CD4-positive, alpha-beta memory T cell (primary cell): ENCODE measurements around the gene CPNE2. TPM values are rescaled to one million over a fixed set of nuclear protein-coding genes. Genes with fewer than 3 reads are reported as not detected.

Source experiments
- CTCF ChIA-PET: fragments of 350-600 bp; sonication (Branson Sonifier 250); formaldehyde crosslinking; loops from one replicate; lab custom pipeline; 2021; ENCODE audit warnings: inconsistent platforms; ENCODE audit not compliant: partially characterized antibody; lab: Charles Lee
- POLR2A ChIA-PET: fragments of 350-600 bp; sonication (Branson Sonifier 250); formaldehyde crosslinking; loops from one replicate; lab custom pipeline; 2021; ENCODE audit not compliant: partially characterized antibody; lab: Charles Lee
- DNase-seq, 5 donors: peaks; one replicate each; pipeline versions ENCODE4 v3.0.0 to v3.0.0-alpha.2; 2020 to 2022; ENCODE audit warnings: mixed read lengths in 1 of 5
- H3K27ac ChIP-seq: one replicate; pipeline ENCODE4 v1.7.0; 2013; ENCODE audit warnings: low read depth, low read length
- H3K27me3 ChIP-seq: 2 replicates; pipeline ENCODE4 v1.7.0; 2013; ENCODE audit warnings: mild to moderate bottlenecking, low read length, moderate library complexity; ENCODE audit not compliant: insufficient read depth
- H3K36me3 ChIP-seq: 2 replicates; pipeline ENCODE4 v1.7.0; 2013; ENCODE audit warnings: mild to moderate bottlenecking, low read length, moderate library complexity; ENCODE audit not compliant: insufficient read depth
- H3K4me1 ChIP-seq: 2 replicates; pipeline ENCODE4 v1.7.0; 2013; ENCODE audit warnings: mild to moderate bottlenecking, low read length, moderate library complexity; ENCODE audit not compliant: insufficient read depth
- H3K4me3 ChIP-seq, 2 donors: one replicate each; pipeline ENCODE4 v1.7.0; 2013; ENCODE audit warnings: low read length in 2 of 2, mild to moderate bottlenecking in 1 of 2
- H3K9me3 ChIP-seq, 2 donors: one replicate each; pipeline ENCODE4 v1.7.0; 2013; ENCODE audit warnings: low read length in 2 of 2, control low read depth in 1 of 2; ENCODE audit not compliant: control insufficient read depth in 1 of 2
- H3K27ac Mint-ChIP-seq, 7 donors: one replicate each; pipeline ENCODE4 v1.8.0; 2020 to 2021; ENCODE audit warnings: mixed read lengths in 7 of 7, mild to moderate bottlenecking in 6 of 7, inconsistent platforms in 3 of 7, moderate library complexity in 3 of 7
- H3K27me3 Mint-ChIP-seq, 2 donors: one replicate each; pipeline ENCODE4 v1.8.0; 2020 to 2021; ENCODE audit warnings: mixed read lengths in 2 of 2
- H3K36me3 Mint-ChIP-seq, 2 donors: one replicate each; pipeline ENCODE4 v1.8.0; 2020 to 2021; ENCODE audit warnings: mixed read lengths in 2 of 2, inconsistent platforms in 1 of 2, mild to moderate bottlenecking in 1 of 2
- H3K4me1 Mint-ChIP-seq, 4 donors: one replicate each; pipeline ENCODE4 v1.8.0; 2020 to 2021; ENCODE audit warnings: mixed read lengths in 4 of 4, mild to moderate bottlenecking in 1 of 4
- H3K4me3 Mint-ChIP-seq, 8 donors: one replicate each; pipeline ENCODE4 v1.8.0; 2020 to 2021; ENCODE audit warnings: mixed read lengths in 8 of 8, mild to moderate bottlenecking in 7 of 8, moderate library complexity in 6 of 8, inconsistent platforms in 3 of 8
- H3K9me3 Mint-ChIP-seq, 8 donors: one replicate each; pipeline ENCODE4 v1.8.0; 2020 to 2021; ENCODE audit warnings: mixed read lengths in 8 of 8, mild to moderate bottlenecking in 5 of 8, inconsistent platforms in 3 of 8, moderate library complexity in 1 of 8
- intact Hi-C: fragments of 100-400 bp; cut with micrococcal nuclease; formaldehyde crosslinking; loops from one replicate; pipeline ENCODE4 v1.15.1; 2023
- polyA plus RNA-seq, 2 donors: library from polyadenylated mRNA; unstranded; fragments of 300-500 nt; fragmentation: Illumina TruSeq; gene quantifications; one replicate each; pipeline ENCODE4 v1.2.3, GENCODE V29; 2021
- total RNA-seq, 2 experiments: library from RNA; stranded (reverse); gene quantifications; one replicate each; pipeline ENCODE4 v1.2.3, GENCODE V29; 2021

Gene CPNE2
- total and polyA plus RNA-seq, 4 experiments from 2014 or later, result 3.8 to 6.8 (median 5.4) TPM

- no peaks in the 10 kb centered on the region for H3K27me3 Mint-ChIP-seq
- intact Hi-C loops, result no loop called here
- DNase-seq, result no peak
- H3K9me3 Mint-ChIP-seq, result no peaks in the 10 kb centered on the region
- H3K9me3 ChIP-seq, result no peaks in the 10 kb centered on the region
- H3K4me1 Mint-ChIP-seq, result peaks cover 38 to 87% (median 68%) of the 10 kb centered on the region in 4 donors
- peaks cover 82% of the 10 kb centered on the region for H3K4me1 ChIP-seq
- no peak overlapping the region for H3K27ac ChIP-seq
- H3K27me3 ChIP-seq, result no peaks in the 10 kb centered on the region
- peak overlapping the region in 5 of 7 donors; percentile 73 to 93 (median 81) for H3K27ac Mint-ChIP-seq
- H3K4me3 Mint-ChIP-seq, result peak overlapping the region in 4 of 8 donors; percentile 17 to 50 (median 42)
- no peaks in the 10 kb centered on the region for H3K36me3 Mint-ChIP-seq
- H3K36me3 ChIP-seq, result no peaks in the 10 kb centered on the region
- ChIA-PET POLR2A (no interaction called here), CTCF (interaction anchor here (1.2 kb wide), 1 partner anchor 48 kb away, joined by 5 read pairs; no protein-coding TSS in a partner anchor)
- H3K4me3 ChIP-seq, result no peak overlapping the region
Measured at GRCh38 chr16:57132470-57132869, 40.1 kb downstream of the CPNE2 start.

DNA sequence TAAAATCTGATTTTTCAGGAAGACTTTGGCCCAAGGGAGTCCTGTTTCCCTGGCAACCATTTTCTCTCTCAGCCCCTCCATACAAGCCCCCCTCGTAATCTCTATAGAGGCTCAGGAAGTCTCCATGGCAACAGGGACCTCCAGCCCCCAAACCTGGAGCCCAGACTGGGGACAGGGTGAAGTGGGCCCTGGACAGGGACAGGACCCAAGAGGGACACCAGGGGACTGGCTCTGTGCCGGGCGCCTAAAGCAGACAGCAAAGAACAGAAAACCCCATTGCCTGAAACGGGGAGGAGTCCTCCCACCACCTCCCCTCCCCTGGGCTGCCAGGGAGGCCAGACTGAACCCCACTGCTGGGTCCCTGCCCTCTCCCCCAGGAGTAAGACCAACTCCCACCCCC is 40.6 kb downstream of the CPNE2 start:
- Histone ChIP-seq H3K27ac (peak overlapping the region; percentile 61), H3K36me3 (no peaks in the 10 kb centered on the region), H3K4me1 (peaks cover 79% of the 10 kb centered on the region), H3K27me3 (no peaks in the 10 kb centered on the region), H3K9me3 (no peaks in the 10 kb centered on the region), H3K4me3 (no peak overlapping the region)
- H3K36me3 Mint-ChIP-seq, result no peaks in the 10 kb centered on the region
- no peaks in the 10 kb centered on the region for H3K9me3 Mint-ChIP-seq
- ChIA-PET CTCF (interaction anchor here (1.2 kb wide), 1 partner anchor 49 kb away, joined by 5 read pairs; no protein-coding TSS in a partner anchor), POLR2A (no interaction called here)
- H3K27ac Mint-ChIP-seq, result peak overlapping the region; percentile 57 to 94 (median 92)
- peaks cover 33 to 85% (median 65%) of the 10 kb centered on the region in 4 donors for H3K4me1 Mint-ChIP-seq
- intact Hi-C loops, result no loop called here
- DNase-seq, result no peak
- H3K27me3 Mint-ChIP-seq, result no peaks in the 10 kb centered on the region
- peak overlapping the region in 3 of 8 donors; percentile 31 to 90 (median 73) for H3K4me3 Mint-ChIP-seq

GRCh38 chr16:57133886-57134285 is 41.5 kb downstream of the CPNE2 start:
- H3K36me3 Mint-ChIP-seq, result no peaks in the 10 kb centered on the region
- H3K27ac ChIP-seq, result peak overlapping the region; percentile 61
- ChIA-PET POLR2A (interaction anchor here (1.0 to 1.8 kb wide), 5 partner anchors 9 to 52 kb away, joined by 3 to 6 read pairs (median 5); partner anchors contain the start of genes PSME3IP1 and RSPRY1), CTCF (interaction anchor here (1.2 to 5.6 kb wide), 3 partner anchors 40 to 50 kb away, joined by 5 to 39 read pairs (median 23); partner anchors contain the start of gene CPNE2)
- H3K27ac Mint-ChIP-seq, result peak overlapping the region; percentile 73 to 97 (median 93)
- H3K27me3 Mint-ChIP-seq, result no peaks in the 10 kb centered on the region
- H3K36me3 ChIP-seq, result no peaks in the 10 kb centered on the region
- no peaks in the 10 kb centered on the region for H3K27me3 ChIP-seq
- peaks cover 29 to 87% (median 66%) of the 10 kb centered on the region in 4 donors for H3K4me1 Mint-ChIP-seq
- no peaks in the 10 kb centered on the region for H3K9me3 Mint-ChIP-seq
- peak overlapping the region in 1 of 2 donors; percentile 33 for H3K4me3 ChIP-seq
- peak overlapping the region; percentile 73 to 90 (median 86) for H3K4me3 Mint-ChIP-seq
- intact Hi-C loops, result loop anchor here (2.0 kb wide), 1 partner anchor 41 kb away; the partner anchor contains the start of gene CPNE2
- DNase-seq, result no peak
- no peaks in the 10 kb centered on the region for H3K9me3 ChIP-seq
- peaks cover 74% of the 10 kb centered on the region for H3K4me1 ChIP-seq

GRCh38 chr16:57134982-57135381 is 42.6 kb downstream of the CPNE2 start:
- no peaks in the 10 kb centered on the region for H3K27me3 ChIP-seq
- H3K9me3 ChIP-seq, result no peaks in the 10 kb centered on the region
- H3K4me3 Mint-ChIP-seq, result peak overlapping the region; percentile 81 to 90 (median 87)
- peak overlapping the region; percentile 61 for H3K27ac ChIP-seq
- intact Hi-C loops, result loop anchor here (2.0 kb wide), 1 partner anchor 42 kb away; the partner anchor contains the start of gene CPNE2
- peak in 4 of 5 donors; percentile 37 to 57 (median 50) for DNase-seq
- H3K36me3 Mint-ChIP-seq, result no peaks in the 10 kb centered on the region
- POLR2A ChIA-PET, result interaction anchor here (0.6 to 1.8 kb wide), 5 partner anchors 8 to 74 kb away, joined by 3 to 6 read pairs (median 5); no protein-coding TSS in a partner anchor
- no peaks in the 10 kb centered on the region for H3K36me3 ChIP-seq
- CTCF ChIA-PET, result interaction anchor here (0.8 to 5.6 kb wide), 5 partner anchors 9 to 173 kb away, joined by 3 to 39 read pairs (median 8); partner anchors contain the start of gene CPNE2
- peak overlapping the region; percentile 73 to 97 (median 93) for H3K27ac Mint-ChIP-seq
- H3K9me3 Mint-ChIP-seq, result no peaks in the 10 kb centered on the region
- H3K4me1 Mint-ChIP-seq, result peaks cover 27 to 87% (median 64%) of the 10 kb centered on the region in 4 donors
- H3K4me1 ChIP-seq, result peaks cover 66% of the 10 kb centered on the region
- H3K4me3 ChIP-seq, result peak overlapping the region; percentile 33 to 52
- no peaks in the 10 kb centered on the region for H3K27me3 Mint-ChIP-seq

DNA sequence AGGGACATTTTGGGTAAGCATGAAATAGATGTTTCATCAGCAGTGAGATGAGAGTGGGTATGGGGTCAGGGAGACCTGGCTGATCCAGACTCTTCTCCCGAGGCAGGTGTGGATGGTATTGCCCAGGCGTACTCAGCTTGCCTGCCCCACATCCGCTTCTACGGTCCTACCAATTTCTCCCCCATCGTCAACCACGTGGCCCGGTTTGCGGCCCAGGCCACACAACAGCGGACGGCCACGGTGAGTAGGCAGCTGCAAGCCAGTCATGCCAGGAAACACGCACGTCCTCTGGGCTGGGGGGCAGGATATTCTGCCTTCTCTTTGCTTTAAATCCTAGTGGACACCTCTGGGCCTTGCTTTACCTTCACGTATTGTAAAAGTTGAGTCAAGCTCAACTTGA is 44.7 kb downstream of the CPNE2 start:
- no peaks in the 10 kb centered on the region for H3K36me3 ChIP-seq
- Mint-ChIP-seq H3K4me3 (peak overlapping the region in 1 of 8 donors; percentile 30), H3K9me3 (no peaks in the 10 kb centered on the region), H3K27ac (peak overlapping the region; percentile 31 to 97 (median 46)), H3K36me3 (no peaks in the 10 kb centered on the region), H3K4me1 (peaks cover 31 to 88% (median 65%) of the 10 kb centered on the region in 4 donors), H3K27me3 (no peaks in the 10 kb centered on the region)
- H3K4me1 ChIP-seq, result peaks cover 69% of the 10 kb centered on the region
- no peaks in the 10 kb centered on the region for H3K27me3 ChIP-seq
- no peak overlapping the region for H3K4me3 ChIP-seq
- intact Hi-C loops, result no loop called here
- ChIA-PET POLR2A (no interaction called here), CTCF (interaction anchor here (4.0 to 5.6 kb wide), 2 partner anchors 44 to 53 kb away, joined by 23 to 39 read pairs; partner anchors contain the start of gene CPNE2)
- H3K9me3 ChIP-seq, result no peaks in the 10 kb centered on the region
- H3K27ac ChIP-seq, result no peak overlapping the region
- DNase-seq, result no peak

GRCh38 chr16:57137566-57138273 is 45.3 kb downstream of the CPNE2 start:
- Histone ChIP-seq H3K4me1 (peaks cover 69% of the 10 kb centered on the region), H3K27ac (no peak overlapping the region), H3K9me3 (no peaks in the 10 kb centered on the region), H3K36me3 (no peaks in the 10 kb centered on the region), H3K27me3 (no peaks in the 10 kb centered on the region), H3K4me3 (no peak overlapping the region)
- CTCF ChIA-PET, result interaction anchor here (4.0 to 5.6 kb wide), 2 partner anchors 44 to 54 kb away, joined by 23 to 39 read pairs; partner anchors contain the start of gene CPNE2
- POLR2A ChIA-PET, result interaction anchor here (0.5 kb wide), 1 partner anchor 10 kb away, joined by 3 read pairs; no protein-coding TSS in a partner anchor
- Mint-ChIP-seq H3K27me3 (no peaks in the 10 kb centered on the region), H3K4me3 (no peak overlapping the region), H3K27ac (peak overlapping the region; percentile 48 to 85 (median 74)), H3K9me3 (no peaks in the 10 kb centered on the region), H3K4me1 (peaks cover 36 to 88% (median 67%) of the 10 kb centered on the region in 4 donors), H3K36me3 (no peaks in the 10 kb centered on the region)
- intact Hi-C loops, result no loop called here
- DNase-seq, result no peak
